DOHH2 (cell line): ENCODE results near the gene ABLIM2.

Source experiments
- H3F3A ChIP-seq: fragments of 200-600 bp; sonication (generic), shearing (Covaris generic); 2 replicates; pipeline ENCODE4 v1.6.0; 2016; ENCODE audit warnings: antibody characterized with exemption, mild to moderate bottlenecking; ENCODE audit not compliant: control insufficient read depth, insufficient read depth
- H3K27ac ChIP-seq: fragments of 200-600 bp; sonication (generic); 2 replicates; pipeline ENCODE4 v1.5.1; 2014; ENCODE audit warnings: low read depth, mild to moderate bottlenecking, low read length, moderate library complexity
- H3K27me3 ChIP-seq: fragments of 200-600 bp; sonication (generic); 2 replicates; pipeline ENCODE4 v1.6.1; 2014; ENCODE audit warnings: mild to moderate bottlenecking, low read length, mixed read lengths; ENCODE audit not compliant: control insufficient read depth
- H3K36me3 ChIP-seq: fragments of 200-600 bp; sonication (generic); 2 replicates; pipeline ENCODE4 v1.6.1; 2014; ENCODE audit warnings: mild to moderate bottlenecking, low read length, moderate library complexity, mixed read lengths; ENCODE audit not compliant: control insufficient read depth
- H3K4me1 ChIP-seq: fragments of 200-600 bp; sonication (generic); 2 replicates; pipeline ENCODE4 v1.6.1; 2014; ENCODE audit warnings: mild to moderate bottlenecking, low read length, mixed read lengths; ENCODE audit not compliant: control insufficient read depth
- H3K4me2 ChIP-seq: fragments of 200-600 bp; sonication (generic); 2 replicates; pipeline ENCODE4 v1.6.0; 2014; ENCODE audit warnings: mild to moderate bottlenecking, low read length, moderate library complexity
- H3K4me3 ChIP-seq: fragments of 200-600 bp; sonication (generic); 2 replicates; pipeline ENCODE4 v1.5.1; 2014; ENCODE audit warnings: mild to moderate bottlenecking, low read length, mixed read lengths
- H3K79me2 ChIP-seq: fragments of 200-600 bp; sonication (generic); 2 replicates; pipeline ENCODE4 v1.6.1; 2014; ENCODE audit warnings: mild to moderate bottlenecking, low read length, mixed read lengths; ENCODE audit not compliant: control insufficient read depth
- H3K9me2 ChIP-seq: fragments of 200-600 bp; sonication (generic); replicated peaks from 2 replicates; pipeline ENCODE4 v1.6.1; 2014; ENCODE audit warnings: mild to moderate bottlenecking, low read length, mixed read lengths; ENCODE audit not compliant: control insufficient read depth
- H3K9me3 ChIP-seq: fragments of 200-600 bp; sonication (generic); 2 replicates; pipeline ENCODE4 v1.6.1; 2014; ENCODE audit warnings: antibody characterized with exemption, low read length, mixed read lengths; ENCODE audit not compliant: control insufficient read depth, insufficient read depth
- H4K20me1 ChIP-seq: fragments of 200-600 bp; sonication (generic); 2 replicates; pipeline ENCODE4 v1.6.0; 2014; ENCODE audit warnings: low read depth, mild to moderate bottlenecking, antibody characterized with exemption, low read length, moderate library complexity; ENCODE audit not compliant: control insufficient read depth, insufficient read depth
- EZH2phosphoT487 ChIP-seq: fragments of 200-600 bp; sonication (generic); IDR thresholded peaks from 2 replicates; pipeline ENCODE4 v1.6.1; 2017; ENCODE audit warnings: borderline replicate concordance, mild to moderate bottlenecking, antibody characterized with exemption, low read length, moderate library complexity, mixed read lengths
- TF ChIP-seq, protein P1 (sequence below): fragments of 200-600 bp; sonication (generic); IDR thresholded peaks from one replicate; pipeline ENCODE4 v1.5.1; 2014; ENCODE audit warnings: antibody characterized with exemption, mild to moderate bottlenecking, low read depth, low read length; ENCODE audit not compliant: poor library complexity, severe bottlenecking

The ABLIM2 gene

DNA sequence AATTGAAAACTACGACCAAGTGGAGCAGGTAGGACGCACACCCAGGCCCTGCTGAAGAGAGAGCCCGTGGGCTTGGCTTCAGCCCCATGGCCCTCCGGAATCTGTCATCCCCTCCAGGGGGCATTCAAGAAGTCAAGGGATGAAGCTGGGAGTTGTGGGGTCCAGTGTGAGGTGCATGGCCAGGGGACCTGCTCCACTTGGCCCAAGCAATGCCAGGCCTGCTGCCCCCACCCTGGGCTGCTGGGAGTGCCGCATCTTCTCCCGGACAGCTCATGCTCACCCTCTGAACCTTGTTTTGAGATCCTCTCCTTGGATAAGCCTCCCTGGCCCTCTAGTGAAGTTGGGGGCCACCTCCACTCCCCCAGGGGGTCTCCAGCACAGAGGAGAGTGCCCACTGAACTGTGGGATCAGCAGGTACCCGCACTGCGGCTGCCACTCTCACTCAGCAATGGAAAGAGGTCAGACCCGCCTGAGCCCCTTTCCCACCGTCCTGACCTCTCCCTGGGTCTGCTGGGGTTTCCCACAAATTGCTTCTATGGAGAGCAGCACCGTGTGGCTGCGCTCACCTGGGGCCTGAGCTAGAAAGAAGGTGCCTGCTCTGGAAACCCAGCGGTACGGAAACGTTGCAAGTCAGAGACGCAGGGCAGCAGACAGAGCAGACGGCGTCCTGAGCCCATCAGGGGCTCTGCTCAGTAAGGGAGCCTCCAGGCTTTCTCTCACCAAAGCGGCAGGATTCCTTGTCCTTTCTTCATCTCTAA lies 5.0 kb upstream of the ABLIM2 start:
- peaks cover 8% of the 10 kb centered on the region for H3K9me3 ChIP-seq
- 0 out of 2 replicates have a peak, but pooled peaks cover 11% of the 10 kb centered on the region for H3F3A ChIP-seq
- H3K36me3 ChIP-seq = no peaks in the 10 kb centered on the region
- peak overlapping the region; percentile 93 for H3K27ac ChIP-seq
- H3K27me3 ChIP-seq = no peaks in the 10 kb centered on the region
- H3K9me2 ChIP-seq = no peaks in the 10 kb centered on the region
- H3K4me2 ChIP-seq = peak overlapping the region; percentile 82
- TF ChIP-seq EZH2phosphoT487 = no peak
- TF ChIP-seq, protein P1, sequence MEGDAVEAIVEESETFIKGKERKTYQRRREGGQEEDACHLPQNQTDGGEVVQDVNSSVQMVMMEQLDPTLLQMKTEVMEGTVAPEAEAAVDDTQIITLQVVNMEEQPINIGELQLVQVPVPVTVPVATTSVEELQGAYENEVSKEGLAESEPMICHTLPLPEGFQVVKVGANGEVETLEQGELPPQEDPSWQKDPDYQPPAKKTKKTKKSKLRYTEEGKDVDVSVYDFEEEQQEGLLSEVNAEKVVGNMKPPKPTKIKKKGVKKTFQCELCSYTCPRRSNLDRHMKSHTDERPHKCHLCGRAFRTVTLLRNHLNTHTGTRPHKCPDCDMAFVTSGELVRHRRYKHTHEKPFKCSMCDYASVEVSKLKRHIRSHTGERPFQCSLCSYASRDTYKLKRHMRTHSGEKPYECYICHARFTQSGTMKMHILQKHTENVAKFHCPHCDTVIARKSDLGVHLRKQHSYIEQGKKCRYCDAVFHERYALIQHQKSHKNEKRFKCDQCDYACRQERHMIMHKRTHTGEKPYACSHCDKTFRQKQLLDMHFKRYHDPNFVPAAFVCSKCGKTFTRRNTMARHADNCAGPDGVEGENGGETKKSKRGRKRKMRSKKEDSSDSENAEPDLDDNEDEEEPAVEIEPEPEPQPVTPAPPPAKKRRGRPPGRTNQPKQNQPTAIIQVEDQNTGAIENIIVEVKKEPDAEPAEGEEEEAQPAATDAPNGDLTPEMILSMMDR = no peak
- H4K20me1 ChIP-seq = no peaks in the 10 kb centered on the region
- H3K4me1 ChIP-seq = peaks cover 79% of the 10 kb centered on the region
- peaks cover 15% of the 10 kb centered on the region for H3K79me2 ChIP-seq
- H3K4me3 ChIP-seq = peak overlapping the region; percentile 53

DNA sequence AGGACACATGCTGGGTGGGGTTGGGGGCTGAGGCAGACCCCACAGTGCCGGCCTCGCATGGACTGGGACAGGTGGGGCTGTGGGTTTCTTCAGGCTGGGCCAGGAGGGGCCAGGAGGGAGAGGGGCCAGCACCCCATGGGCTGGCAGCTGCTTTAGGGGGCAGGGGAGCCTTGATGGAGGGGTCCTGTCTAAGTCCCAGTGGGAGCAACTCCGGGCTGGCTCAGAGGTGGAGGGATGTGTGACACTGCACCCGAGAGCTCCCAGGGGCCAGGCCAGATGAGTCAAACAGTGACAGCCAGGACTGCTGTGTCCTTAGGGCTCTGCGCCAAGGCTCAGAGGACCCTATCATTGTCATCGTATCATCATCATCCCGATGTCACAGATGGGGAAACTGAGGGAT lies 4.4 kb upstream of the ABLIM2 start:
- no peaks in the 10 kb centered on the region for H3K27me3 ChIP-seq
- peak overlapping the region; percentile 93 for H3K27ac ChIP-seq
- no peaks in the 10 kb centered on the region for H3K9me2 ChIP-seq
- H3K4me3 ChIP-seq = peak overlapping the region; percentile 53
- H3F3A ChIP-seq = 0 out of 2 replicates have a peak, but pooled peaks cover 11% of the 10 kb centered on the region
- peak overlapping the region; percentile 82 for H3K4me2 ChIP-seq
- H3K4me1 ChIP-seq = peaks cover 83% of the 10 kb centered on the region
- peaks cover 4% of the 10 kb centered on the region; the same call in 1 of the 2 replicates for H3K9me3 ChIP-seq
- H3K79me2 ChIP-seq = peaks cover 15% of the 10 kb centered on the region
- no peaks in the 10 kb centered on the region for H4K20me1 ChIP-seq
- H3K36me3 ChIP-seq = no peaks in the 10 kb centered on the region
- TF ChIP-seq, protein P1 = no peak
- no peak for TF ChIP-seq EZH2phosphoT487

DNA sequence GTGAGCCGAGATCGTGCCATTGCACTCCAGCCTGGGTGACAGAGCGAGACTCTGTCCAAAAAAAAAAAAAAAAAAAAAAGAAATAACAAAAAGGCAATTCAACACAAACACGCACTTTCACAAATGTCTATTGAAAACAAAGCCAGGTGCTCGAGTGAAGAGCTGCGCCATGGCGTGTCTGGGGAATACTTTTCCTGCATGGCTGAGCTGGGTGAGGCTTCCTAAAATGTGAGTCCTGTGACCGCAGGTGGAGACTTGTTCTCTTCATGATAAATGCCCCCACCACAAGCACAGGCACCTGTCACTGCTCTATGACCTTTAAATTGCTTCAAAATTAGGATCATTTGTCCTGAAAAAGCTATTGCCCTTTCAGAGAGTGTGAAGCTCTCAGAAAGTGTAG lies 4.0 kb upstream of the ABLIM2 start:
- H3K36me3 ChIP-seq = no peaks in the 10 kb centered on the region
- no peaks in the 10 kb centered on the region for H3K27me3 ChIP-seq
- H3K27ac ChIP-seq = peak overlapping the region; percentile 93
- H3F3A ChIP-seq = 0 out of 2 replicates have a peak, but pooled peaks cover 11% of the 10 kb centered on the region
- H3K79me2 ChIP-seq = peaks cover 15% of the 10 kb centered on the region
- H3K9me3 ChIP-seq = peaks cover 4% of the 10 kb centered on the region; the same call in 1 of the 2 replicates
- H4K20me1 ChIP-seq = no peaks in the 10 kb centered on the region
- H3K4me3 ChIP-seq = peak overlapping the region; percentile 53
- no peak for TF ChIP-seq EZH2phosphoT487
- peak overlapping the region; percentile 82 for H3K4me2 ChIP-seq
- peaks cover 83% of the 10 kb centered on the region for H3K4me1 ChIP-seq
- H3K9me2 ChIP-seq = no peaks in the 10 kb centered on the region

DNA sequence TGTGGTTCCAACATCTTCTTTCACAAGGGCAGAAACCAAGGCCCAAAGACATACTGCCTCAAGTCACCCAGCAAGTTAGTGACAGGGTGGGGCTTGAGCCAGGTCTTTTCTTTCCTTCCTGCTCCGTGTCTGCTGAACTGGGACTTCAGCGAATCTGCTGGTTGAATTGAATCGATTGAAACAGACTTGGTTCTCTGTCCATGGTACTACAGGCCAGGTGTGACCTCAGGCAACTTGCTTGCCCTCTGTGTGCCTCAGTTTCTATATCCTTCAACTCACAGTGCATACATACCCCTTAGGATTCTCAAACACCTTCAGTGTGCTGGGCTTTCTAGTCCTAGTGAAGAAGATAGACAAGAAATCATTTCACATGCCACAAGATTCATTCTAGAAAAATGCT lies 2.0 kb upstream of the ABLIM2 start:
- Histone ChIP-seq H4K20me1 (no peaks in the 10 kb centered on the region), H3K4me1 (peaks cover 77% of the 10 kb centered on the region), H3K36me3 (no peaks in the 10 kb centered on the region), H3K27ac (peak overlapping the region; percentile 18), H3K4me2 (peak overlapping the region; percentile 76), H3K9me3 (no peaks in the 10 kb centered on the region), H3K4me3 (peak overlapping the region; percentile 74), H3F3A (0 out of 2 replicates have a peak, but pooled peaks cover 8% of the 10 kb centered on the region), H3K79me2 (peaks cover 15% of the 10 kb centered on the region), H3K27me3 (no peaks in the 10 kb centered on the region), H3K9me2 (no peaks in the 10 kb centered on the region)
- TF ChIP-seq, protein P1 = no peak
- no peak for TF ChIP-seq EZH2phosphoT487
